Measurements from ENCODE around the gene GLOD5.

GLOD5 gene

GRCh38 chrX:48736878-48737212, 24.7 kb upstream of the GLOD5 start:
- peak overlapping the region; percentile 81 for H3K4me3 ChIP-seq (ENCODE audit: low read depth, low read length, poor library complexity, severe bottlenecking)
- peak overlapping the region; percentile 55 for H3K9ac ChIP-seq (ENCODE audit: low read length)
- no peaks in the 10 kb centered on the region for H3K27me3 ChIP-seq (ENCODE audit: insufficient read depth, low read length)

GRCh38 chrX:48737213-48737938, 24.2 kb upstream of the GLOD5 start:
- peak overlapping the region; percentile 97 for H3K4me2 ChIP-seq (ENCODE audit: low read length)
- no peaks in the 10 kb centered on the region for H3K27me3 ChIP-seq (ENCODE audit: insufficient read depth, low read length)
- H3K9me2 ChIP-seq (ENCODE audit: low read depth, low read length): no peaks in the 10 kb centered on the region
- no peak overlapping the region for H2AFZ ChIP-seq (ENCODE audit: low read length)
- no peaks in the 10 kb centered on the region for H3F3A ChIP-seq (ENCODE audit: insufficient read depth, low read length)
- TF ChIP-seq EZH2 (IDR thresholded peaks at IDR 0.05; ENCODE audit: borderline replicate concordance, low read length) (no peak), CTCF (IDR thresholded peaks at IDR 0.05; ENCODE audit: low read length) (no peak)
- H3K9ac ChIP-seq (ENCODE audit: low read length): peak overlapping the region; percentile 94
- no peaks in the 10 kb centered on the region for H3K79me2 ChIP-seq (ENCODE audit: insufficient read depth, low read length)
- no peaks in the 10 kb centered on the region for H4K20me1 ChIP-seq (ENCODE audit: insufficient read depth, low read length)
- H3K27ac ChIP-seq (ENCODE audit: low read depth, low read length, poor library complexity, severe bottlenecking): peak overlapping the region; percentile 97
- H3K4me1 ChIP-seq (ENCODE audit: insufficient read depth, low read length, severe bottlenecking): peaks cover 24% of the 10 kb centered on the region
- peak overlapping the region; percentile 81 for H3K4me3 ChIP-seq (ENCODE audit: low read depth, low read length, poor library complexity, severe bottlenecking)
- H3K9me3 ChIP-seq (ENCODE audit: low read length): no peaks in the 10 kb centered on the region
- no peaks in the 10 kb centered on the region for H3K36me3 ChIP-seq (ENCODE audit: insufficient read depth, low read length)

More at GRCh38 chrX:48736878-48737212, 24.7 kb upstream of the GLOD5 start:
- no peaks in the 10 kb centered on the region for H3K79me2 ChIP-seq (ENCODE audit: insufficient read depth, low read length)
- H3K4me1 ChIP-seq (ENCODE audit: insufficient read depth, low read length, severe bottlenecking): peaks cover 24% of the 10 kb centered on the region
- no peaks in the 10 kb centered on the region for H3K9me3 ChIP-seq (ENCODE audit: low read length)
- no peaks in the 10 kb centered on the region for H4K20me1 ChIP-seq (ENCODE audit: insufficient read depth, low read length)
- no peaks in the 10 kb centered on the region for H3F3A ChIP-seq (ENCODE audit: insufficient read depth, low read length)
- H2AFZ ChIP-seq (ENCODE audit: low read length): 0 out of 2 replicates have a peak overlapping the region, but pooled peaks have one; percentile 17
- peak overlapping the region; percentile 65 for H3K4me2 ChIP-seq (ENCODE audit: low read length)
- H3K36me3 ChIP-seq (ENCODE audit: insufficient read depth, low read length): no peaks in the 10 kb centered on the region
- H3K9me2 ChIP-seq (ENCODE audit: low read depth, low read length): no peaks in the 10 kb centered on the region
- H3K27ac ChIP-seq (ENCODE audit: low read depth, low read length, poor library complexity, severe bottlenecking): peak overlapping the region; percentile 22
- TF ChIP-seq CTCF (IDR thresholded peaks at IDR 0.05; ENCODE audit: low read length): no peak
- TF ChIP-seq EZH2 (IDR thresholded peaks at IDR 0.05; ENCODE audit: borderline replicate concordance, low read length): no peak

- no peaks in the 10 kb centered on the region for H3K27me3 ChIP-seq (ENCODE audit: insufficient read depth, low read length)
- no peaks in the 10 kb centered on the region for H3K79me2 ChIP-seq (ENCODE audit: insufficient read depth, low read length)
- no peaks in the 10 kb centered on the region for H4K20me1 ChIP-seq (ENCODE audit: insufficient read depth, low read length)
- H3K4me1 ChIP-seq (ENCODE audit: insufficient read depth, low read length, severe bottlenecking): peaks cover 24% of the 10 kb centered on the region
- peak overlapping the region; percentile 97 for H3K4me2 ChIP-seq (ENCODE audit: low read length)
- no peaks in the 10 kb centered on the region for H3K9me2 ChIP-seq (ENCODE audit: low read depth, low read length)
- no peaks in the 10 kb centered on the region for H3K36me3 ChIP-seq (ENCODE audit: insufficient read depth, low read length)
- no peaks in the 10 kb centered on the region for H3F3A ChIP-seq (ENCODE audit: insufficient read depth, low read length)
- H3K4me3 ChIP-seq (ENCODE audit: low read depth, low read length, poor library complexity, severe bottlenecking): peak overlapping the region; percentile 81
- TF ChIP-seq EZH2 (IDR thresholded peaks at IDR 0.05; ENCODE audit: borderline replicate concordance, low read length): no peak
- no peak for TF ChIP-seq CTCF (IDR thresholded peaks at IDR 0.05; ENCODE audit: low read length)
- H2AFZ ChIP-seq (ENCODE audit: low read length): peak overlapping the region; percentile 46; the same call in 1 of the 2 replicates
- H3K27ac ChIP-seq (ENCODE audit: low read depth, low read length, poor library complexity, severe bottlenecking): peak overlapping the region; percentile 97
- H3K9ac ChIP-seq (ENCODE audit: low read length): peak overlapping the region; percentile 94
- no peaks in the 10 kb centered on the region for H3K9me3 ChIP-seq (ENCODE audit: low read length)
These were observed 23.6 kb upstream of the GLOD5 start for GRCh38 chrX:48737940-48738339.
